Fibroblast of gingiva (primary cell): ENCODE measurements around the gene WTAP.
"Not testable (repeated sequence)": the region's sequence is repeated elsewhere in the genome, so short reads cannot be mapped to it uniquely, and the experiment has no call there.

Source experiments
- DNase-seq: peaks from one replicate; pipeline ENCODE4 v3.0.0-alpha.2; 2011; ENCODE audit warnings: low read depth

Gene WTAP

GRCh38 chr6:159693894-159694545 is 33.3 kb upstream of the WTAP start:
- no peak for DNase-seq

- DNase-seq, result peak; percentile 34
Observed at GRCh38 chr6:159695984-159696383, 31.3 kb upstream of the WTAP start.

- no peak for DNase-seq
Observed at GRCh38 chr6:159700970-159701369, 26.3 kb upstream of the WTAP start.

GRCh38 chr6:159701413-159701999 is 25.8 kb upstream of the WTAP start:
- peak; percentile 93 for DNase-seq

GRCh38 chr6:159710603-159711002 is 16.7 kb upstream of the WTAP start:
- DNase-seq, result not testable (repeated sequence)

- not testable (repeated sequence) for DNase-seq
Observed at GRCh38 chr6:159712389-159712788, 14.9 kb upstream of the WTAP start.

- no peak for DNase-seq
Observed at GRCh38 chr6:159713984-159714383, 13.3 kb upstream of the WTAP start.

GRCh38 chr6:159714404-159714803 is 12.9 kb upstream of the WTAP start:
- DNase-seq, result no peak

GRCh38 chr6:159715166-159715565 is 12.1 kb upstream of the WTAP start:
- no peak for DNase-seq

GRCh38 chr6:159715605-159716004 is 11.7 kb upstream of the WTAP start:
- DNase-seq, result no peak

- DNase-seq, result peak; percentile 99
Observed at GRCh38 chr6:159716247-159717096, 10.8 kb upstream of the WTAP start.

GRCh38 chr6:159718634-159719033 is 8.7 kb upstream of the WTAP start:
- DNase-seq, result no peak

GRCh38 chr6:159719287-159719686 is 8.0 kb upstream of the WTAP start:
- DNase-seq, result no peak

- DNase-seq, result no peak
Observed at GRCh38 chr6:159720708-159721107, 6.6 kb upstream of the WTAP start.

- not testable (repeated sequence) for DNase-seq
Observed at GRCh38 chr6:159721981-159722380, 5.3 kb upstream of the WTAP start.

- DNase-seq, result no peak
Observed at GRCh38 chr6:159722655-159723054, 4.7 kb upstream of the WTAP start.

- no peak for DNase-seq
Observed at GRCh38 chr6:159723259-159723658, 4.0 kb upstream of the WTAP start.

- DNase-seq, result no peak
Observed at GRCh38 chr6:159724778-159725177, 2.5 kb upstream of the WTAP start.

GRCh38 chr6:159725208-159725607 is 2.1 kb upstream of the WTAP start:
- not testable (repeated sequence) for DNase-seq

- DNase-seq, result no peak
Observed at GRCh38 chr6:159726255-159726917, 920 bp upstream of the WTAP start.

- DNase-seq, result no peak
Observed at GRCh38 chr6:159727717-159728445, 575 bp downstream of the WTAP start.

GRCh38 chr6:159728531-159728964 is 1.2 kb downstream of the WTAP start:
- DNase-seq, result no peak
